Activated effector memory CD4-positive, alpha-beta T cell treated with Interleukin-2 at 50 U/mL for 16 hours (primary cell): ENCODE data around the gene GAP43.
"Not testable (repeated sequence)": the region's sequence is repeated elsewhere in the genome, so short reads cannot be mapped to it uniquely, and the experiment has no call there.

Experiments
- DNase-seq: peaks from one replicate; pipeline ENCODE4 v3.0.0-alpha.2; 2020

The GAP43 gene

DNA sequence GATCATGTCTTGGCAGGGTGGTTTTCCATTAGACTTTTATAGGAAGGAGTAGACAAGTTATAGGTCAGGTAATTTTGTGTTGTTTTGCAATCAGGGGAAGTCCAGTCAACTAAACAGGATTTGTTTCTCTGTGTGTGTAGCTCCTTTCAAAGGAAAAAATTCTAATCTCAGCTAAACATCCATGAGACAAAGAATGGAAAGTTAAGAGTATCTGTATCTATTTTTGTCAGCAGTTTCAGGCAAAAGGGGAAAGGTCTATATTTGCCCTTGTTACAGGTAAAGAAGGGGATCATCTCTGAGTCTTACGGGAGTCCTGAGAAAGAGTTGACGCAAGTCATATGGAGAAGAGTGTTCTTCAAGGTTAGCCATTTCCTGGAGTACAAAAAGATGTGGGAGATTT, 79.3 kb downstream of the GAP43 start:
- DNase-seq: no peak

GRCh38 chr3:115704661-115705338, 81.5 kb downstream of the GAP43 start:
- DNase-seq: no peak

DNA sequence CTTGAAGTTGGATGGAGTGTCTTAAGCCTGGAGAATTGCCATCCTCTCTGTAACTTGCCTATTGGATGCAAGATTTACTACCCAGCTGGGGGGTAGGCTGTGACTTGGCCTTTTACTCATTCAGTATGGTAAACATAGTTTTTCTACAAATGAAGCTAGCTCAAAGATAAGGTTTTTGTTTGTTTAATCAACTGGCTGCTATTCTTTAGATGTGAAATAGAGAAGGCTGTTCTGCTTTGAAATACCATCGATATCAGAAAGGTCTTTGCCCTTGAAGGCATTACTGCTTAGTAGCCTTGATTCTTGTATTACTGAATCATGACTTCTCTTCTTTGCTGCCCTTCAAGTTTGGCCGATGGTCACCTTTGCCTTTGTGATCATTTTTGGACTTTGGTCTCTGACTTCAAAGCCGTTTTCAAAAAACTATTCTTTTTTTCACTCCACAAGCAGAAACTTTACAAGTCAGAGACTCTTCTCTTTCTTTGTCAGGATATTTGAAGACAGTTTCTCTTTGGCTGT, 83.1 kb downstream of the GAP43 start:
- DNase-seq: no peak

DNA sequence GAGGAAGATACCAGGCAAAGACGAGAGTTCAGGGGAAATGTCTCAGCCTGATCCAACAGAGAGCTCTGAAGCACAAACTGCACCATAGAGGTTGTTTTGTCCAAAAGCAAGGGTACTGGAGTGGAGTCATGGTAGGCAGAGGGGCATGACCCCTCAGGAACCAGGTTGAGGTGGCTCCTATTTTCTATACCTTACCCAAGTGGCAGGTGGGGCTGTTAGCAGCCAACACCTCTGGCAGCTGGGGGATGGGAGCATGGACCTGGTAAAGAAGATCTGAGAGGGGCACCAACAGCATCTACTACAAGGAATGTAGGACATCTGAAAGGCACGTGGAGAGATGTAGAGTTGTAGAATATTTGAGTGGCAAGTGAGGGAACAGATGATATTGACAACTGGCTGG, 85.2 kb downstream of the GAP43 start:
- DNase-seq: no peak

DNA sequence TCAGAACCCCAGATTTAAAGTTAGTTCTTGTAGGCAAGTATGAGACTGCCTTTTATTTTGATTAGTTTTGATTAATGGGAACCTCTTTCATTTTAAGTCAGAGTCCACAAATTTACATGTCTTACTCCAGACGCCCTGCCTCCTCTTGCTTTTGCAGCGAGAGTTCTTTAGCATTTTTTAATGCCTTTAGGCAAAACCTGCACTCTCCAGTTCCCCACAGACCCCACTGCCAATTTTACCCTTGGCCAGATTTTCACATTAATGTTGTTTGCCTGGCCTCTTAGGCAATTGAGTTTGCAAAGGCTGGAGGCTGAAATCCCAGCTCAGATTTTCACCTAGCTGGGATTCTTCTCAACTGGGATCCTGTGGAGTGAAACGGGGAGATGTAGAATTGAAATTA, 85.8 kb downstream of the GAP43 start:
- DNase-seq: no peak

DNA sequence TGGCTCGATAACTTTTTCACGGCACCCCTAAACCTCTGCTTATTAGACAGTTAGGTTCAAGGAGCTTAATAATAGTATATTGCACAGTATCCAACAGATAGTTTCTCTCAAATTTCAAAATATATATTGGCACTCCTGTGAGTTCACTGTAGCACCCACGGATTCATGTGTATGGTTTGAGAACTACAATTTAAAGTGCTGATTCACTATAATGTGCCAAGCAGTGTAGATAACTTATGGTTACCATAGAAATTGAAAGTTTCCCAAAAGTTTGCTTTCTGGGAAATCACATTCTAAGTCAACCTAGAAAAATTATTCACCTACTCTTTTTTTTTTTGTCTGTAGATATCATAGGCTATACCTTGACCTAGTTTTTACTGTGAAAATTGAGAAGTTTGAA, 86.6 kb downstream of the GAP43 start:
- DNase-seq: no peak

GRCh38 chr3:115710799-115711198, 87.5 kb downstream of the GAP43 start:
- DNase-seq: no peak

GRCh38 chr3:115712871-115713270, 89.6 kb downstream of the GAP43 start:
- no peak for DNase-seq

DNA sequence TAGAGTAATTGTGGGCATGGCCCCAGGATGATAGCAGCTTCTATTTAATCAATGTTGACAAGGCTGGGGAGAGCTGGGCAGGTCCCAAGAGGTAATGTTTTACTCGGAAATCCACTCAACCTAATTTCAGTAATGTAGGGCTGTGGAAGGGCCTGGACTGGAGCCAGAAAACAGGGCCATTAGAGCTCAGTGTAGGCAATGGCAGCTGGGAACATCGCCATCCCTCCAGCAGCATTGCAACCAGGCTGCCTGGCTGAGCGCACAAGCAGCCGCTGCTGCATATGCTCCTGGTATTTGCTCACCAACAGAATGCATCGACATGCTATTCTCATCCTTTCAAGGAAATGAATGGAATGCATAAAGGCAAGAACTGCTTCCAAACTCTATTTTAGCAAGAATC, 90.0 kb downstream of the GAP43 start:
- no peak for DNase-seq

DNA sequence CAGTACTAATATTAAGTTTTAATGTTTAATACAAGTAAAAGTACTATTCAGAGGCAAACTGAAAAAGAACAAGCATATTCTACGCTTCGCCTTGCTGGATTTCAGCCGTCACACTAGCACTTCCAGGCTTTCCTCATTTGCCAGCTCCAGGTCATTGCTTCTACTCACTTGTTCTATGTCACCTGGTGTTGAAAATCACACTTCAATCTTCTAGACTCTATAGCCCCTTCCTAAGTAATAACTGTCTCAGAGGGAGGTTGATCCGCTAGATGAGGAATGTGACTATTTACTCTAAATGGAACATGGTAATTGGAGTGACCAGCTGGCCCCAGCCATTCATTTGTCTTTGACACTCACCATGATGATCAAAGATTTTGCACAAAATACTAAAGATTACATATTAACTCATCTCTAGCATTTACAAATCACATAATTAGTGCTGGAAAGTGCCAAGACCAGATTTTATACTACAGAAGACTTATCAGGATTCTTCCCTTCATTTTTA, 92.0 kb downstream of the GAP43 start:
- no peak for DNase-seq

- no peak for DNase-seq
Observed at GRCh38 chr3:115720983-115721382, 97.7 kb downstream of the GAP43 start.

- no peak for DNase-seq
Observed at GRCh38 chr3:115725800-115726199, 102.5 kb downstream of the GAP43 start.

- DNase-seq: no peak
Observed at GRCh38 chr3:115727135-115727534, 103.8 kb downstream of the GAP43 start.

- no peak for DNase-seq
Observed at GRCh38 chr3:115728013-115728412, 104.7 kb downstream of the GAP43 start.

DNA sequence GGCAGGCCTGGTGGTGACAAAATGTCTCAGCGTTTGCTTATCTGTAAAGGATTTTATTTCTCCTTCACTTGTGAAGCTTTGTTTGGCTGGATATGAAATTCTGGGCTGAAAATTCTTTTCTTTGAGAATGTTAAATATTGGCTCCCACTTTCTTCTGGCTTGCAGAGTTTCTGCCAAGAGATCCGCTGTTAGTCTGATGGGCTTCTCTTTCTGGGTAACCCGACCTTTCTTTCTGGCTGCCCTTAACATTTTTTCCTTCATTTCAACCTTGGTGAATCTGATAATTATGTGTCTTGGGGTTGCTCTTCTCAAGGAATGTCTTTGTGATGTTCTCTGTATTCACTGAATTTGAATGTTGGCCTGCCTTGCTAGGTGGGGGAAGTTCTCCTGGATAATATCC, 113.0 kb downstream of the GAP43 start:
- not testable (repeated sequence) for DNase-seq

DNA sequence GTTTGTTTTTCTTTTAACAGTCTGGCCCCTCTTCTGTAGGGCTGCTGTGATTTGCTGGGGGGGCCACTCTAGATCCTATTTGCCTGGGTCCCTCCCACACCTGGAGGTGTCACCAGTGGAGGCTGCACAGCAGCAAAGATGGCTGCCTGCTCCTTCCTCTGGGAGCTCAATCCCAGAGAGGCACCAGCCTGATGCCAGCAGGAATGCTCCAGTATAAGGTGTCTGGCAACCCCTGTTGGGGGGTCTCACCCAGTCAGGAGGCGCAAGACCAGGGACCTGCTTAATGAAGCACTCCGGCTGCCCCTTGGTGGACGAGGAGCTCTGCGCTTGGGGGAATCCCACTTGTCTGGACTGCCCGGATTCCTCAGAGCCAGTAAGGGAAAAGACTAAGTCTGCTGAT, 118.3 kb downstream of the GAP43 start:
- DNase-seq: no peak

DNA sequence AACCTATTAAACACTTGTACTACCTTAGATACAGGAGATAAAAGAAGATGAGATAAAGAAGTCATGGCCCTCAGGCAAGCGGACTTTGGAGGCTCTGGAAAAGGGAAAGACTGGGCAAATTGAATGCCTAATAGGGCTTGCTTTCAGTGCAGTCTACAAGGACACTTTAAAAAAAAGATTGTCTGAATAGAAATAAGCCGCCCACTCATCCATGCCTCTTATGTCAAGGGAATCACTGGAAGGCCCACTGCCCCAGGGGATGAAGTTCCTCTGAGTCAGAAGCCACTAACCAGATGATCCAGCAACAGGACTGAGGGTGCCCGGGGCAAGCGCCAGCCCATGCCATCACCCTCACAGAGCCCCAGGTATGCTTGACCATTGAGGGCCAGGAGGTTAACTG, 121.2 kb downstream of the GAP43 start:
- not testable (repeated sequence) for DNase-seq

DNA sequence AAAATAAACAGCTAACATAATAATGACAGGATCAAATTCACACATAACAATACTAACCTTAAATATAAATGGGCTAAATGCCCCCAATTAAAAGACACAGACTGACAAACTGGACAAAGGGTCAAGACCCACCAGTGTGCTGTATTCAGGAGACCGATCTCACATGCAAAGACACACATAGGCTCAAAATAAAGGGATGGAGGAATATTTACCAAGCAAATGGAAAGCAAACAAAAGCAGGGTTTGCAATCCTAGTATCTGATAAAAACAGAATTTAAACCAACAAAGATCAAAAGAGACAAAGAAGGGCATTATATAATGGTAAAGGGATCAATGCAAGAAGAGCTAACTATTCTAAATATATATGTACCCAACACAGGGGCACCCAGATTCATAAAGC, 129.7 kb downstream of the GAP43 start:
- DNase-seq: not testable (repeated sequence)

DNA sequence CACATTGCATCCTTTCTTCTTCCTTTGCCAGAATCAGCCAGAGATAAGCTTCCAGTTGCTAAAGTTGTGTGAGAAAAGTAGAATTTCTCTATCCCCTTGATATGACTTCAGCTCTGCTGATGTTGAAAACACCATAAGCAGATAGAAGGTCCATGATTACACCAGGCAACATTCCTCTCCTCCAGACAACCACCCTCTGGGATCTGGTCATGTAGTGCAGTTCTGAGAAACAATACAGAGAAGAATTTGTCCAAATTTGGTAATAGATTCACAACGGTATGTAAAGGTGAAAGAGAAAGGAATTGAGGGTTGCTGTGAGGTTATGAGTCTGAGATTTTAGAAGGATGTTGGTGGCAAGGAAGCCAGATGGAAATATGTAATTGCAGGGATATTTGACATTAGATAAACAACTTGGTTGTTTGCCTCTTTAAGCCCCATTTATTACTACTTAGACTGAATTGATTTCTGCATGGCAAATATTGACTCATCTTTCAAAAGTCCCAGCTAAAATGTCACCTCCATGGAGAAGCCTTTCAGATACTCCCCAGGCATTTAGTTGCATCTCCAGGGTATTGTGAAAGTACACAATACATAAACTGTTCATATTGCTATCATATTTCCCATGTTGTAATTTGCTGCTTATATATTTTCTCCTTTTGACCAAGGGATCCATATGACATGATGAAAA, 134.9 kb downstream of the GAP43 start:
- DNase-seq: no peak

GRCh38 chr3:115760716-115761115, 137.4 kb downstream of the GAP43 start:
- DNase-seq: no peak

GRCh38 chr3:115761927-115762305, 138.6 kb downstream of the GAP43 start:
- no peak for DNase-seq

DNA sequence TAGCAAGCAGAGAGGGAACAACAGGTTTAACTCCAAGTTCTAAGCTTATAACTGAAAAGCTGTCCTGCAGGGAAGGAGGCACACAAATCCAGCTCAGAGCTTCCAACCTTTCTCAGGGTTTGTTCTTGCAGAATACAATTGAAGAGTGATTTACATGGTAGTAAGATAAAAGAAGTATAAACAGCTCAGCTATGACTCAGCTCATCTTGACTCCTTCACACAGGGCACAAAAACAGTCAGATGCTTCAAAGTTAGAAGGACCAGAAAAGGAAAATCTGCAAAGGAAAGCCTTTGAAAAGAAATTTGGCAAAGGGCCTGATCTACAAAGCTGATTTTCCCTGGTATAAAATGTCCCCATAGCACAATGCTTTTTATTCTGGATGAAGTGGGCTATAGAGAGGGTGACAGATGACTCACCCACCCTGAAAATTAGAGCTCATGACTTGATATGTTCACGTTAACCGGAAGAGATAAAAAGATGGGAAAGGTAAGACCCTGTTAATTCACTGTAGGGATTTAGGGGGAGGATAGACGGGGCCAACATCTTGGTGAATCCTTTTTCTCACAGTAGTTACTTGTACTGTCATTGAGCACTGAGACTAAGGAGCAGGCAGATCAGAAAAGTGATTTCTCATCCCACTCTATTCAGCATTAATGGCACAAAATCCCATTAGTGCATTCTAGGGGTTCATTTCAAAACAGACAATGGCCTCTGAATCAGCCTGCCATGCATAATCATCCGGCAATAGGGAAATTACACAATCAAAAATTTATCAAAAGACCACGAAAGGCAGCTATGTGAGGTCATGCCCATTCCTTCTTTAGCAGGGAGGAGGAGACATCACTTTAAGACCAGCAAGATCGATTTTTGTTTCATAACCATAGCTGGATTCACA, 143.5 kb downstream of the GAP43 start:
- DNase-seq: no peak

DNA sequence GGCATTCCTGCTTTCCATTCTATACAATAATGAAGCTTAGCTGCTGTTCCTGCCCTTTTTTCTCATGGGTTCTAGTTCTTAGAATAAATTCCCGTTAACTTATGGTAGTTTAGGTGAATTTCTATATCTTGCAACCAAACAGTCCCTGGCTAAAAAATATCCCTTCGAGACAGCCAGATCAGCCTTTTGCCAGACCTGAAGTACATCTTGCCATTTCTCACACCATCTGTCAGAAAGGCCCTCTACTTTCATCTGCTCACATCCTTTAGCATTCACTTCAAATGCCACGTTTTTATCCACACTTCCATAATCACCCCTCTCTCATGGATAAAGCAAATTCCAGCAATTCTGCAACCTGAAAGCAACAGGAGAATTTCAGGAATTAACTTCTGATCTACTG, 145.4 kb downstream of the GAP43 start:
- DNase-seq: no peak
